ENCODE measurements around the gene NIPAL4. TPM values are rescaled to one million over a fixed set of nuclear protein-coding genes. Genes with fewer than 3 reads are reported as not detected.
"Not testable (repeated sequence)": the region's sequence is repeated elsewhere in the genome, so short reads cannot be mapped to it uniquely, and the experiment has no call there.

Gene NIPAL4
- total RNA-seq: 0.10 TPM in 1 of 2 replicates, not detected in the other
- polyA plus RNA-seq (2012): 0.16 TPM

GRCh38 chr5:157459715-157460599, at the start of gene NIPAL4:
TSS of gene NIPAL4 (plus strand) at chr5:157460213. CDS start at chr5:157460321, 108 bp downstream.
- no peak for DNase-seq (ENCODE audit: low read depth)

GRCh38 chr5:157415838-157416237, 44.2 kb upstream of the NIPAL4 start:
- DNase-seq (ENCODE audit: low read depth): no peak

- not testable (repeated sequence) for DNase-seq (ENCODE audit: low read depth)
Observed at GRCh38 chr5:157419521-157419920, 40.5 kb upstream of the NIPAL4 start.

- DNase-seq (ENCODE audit: low read depth): not testable (repeated sequence)
Observed at GRCh38 chr5:157429920-157430319, 30.1 kb upstream of the NIPAL4 start.

- DNase-seq (ENCODE audit: low read depth): peak; percentile 77
Observed at GRCh38 chr5:157431544-157432200, 28.3 kb upstream of the NIPAL4 start.

- no peak for DNase-seq (ENCODE audit: low read depth)
Observed at GRCh38 chr5:157434096-157434495, 25.9 kb upstream of the NIPAL4 start.

GRCh38 chr5:157443041-157443549, 16.9 kb upstream of the NIPAL4 start:
- no peak for DNase-seq (ENCODE audit: low read depth)

- DNase-seq (ENCODE audit: low read depth): no peak
Observed at GRCh38 chr5:157444224-157444623, 15.8 kb upstream of the NIPAL4 start.

- DNase-seq (ENCODE audit: low read depth): no peak
Observed at GRCh38 chr5:157445745-157446411, 14.1 kb upstream of the NIPAL4 start.

- DNase-seq (ENCODE audit: low read depth): no peak
Observed at GRCh38 chr5:157446412-157446935, 13.5 kb upstream of the NIPAL4 start.

- DNase-seq (ENCODE audit: low read depth): no peak
Observed at GRCh38 chr5:157447201-157447637, 12.8 kb upstream of the NIPAL4 start.

- DNase-seq (ENCODE audit: low read depth): no peak
Observed at GRCh38 chr5:157449011-157449723, 10.8 kb upstream of the NIPAL4 start.

- no peak for DNase-seq (ENCODE audit: low read depth)
Observed at GRCh38 chr5:157450024-157450423, 10.0 kb upstream of the NIPAL4 start.

- no peak for DNase-seq (ENCODE audit: low read depth)
Observed at GRCh38 chr5:157451806-157452205, 8.2 kb upstream of the NIPAL4 start.

- DNase-seq (ENCODE audit: low read depth): no peak
Observed at GRCh38 chr5:157454273-157454672, 5.7 kb upstream of the NIPAL4 start.

- no peak for DNase-seq (ENCODE audit: low read depth)
Observed at GRCh38 chr5:157455057-157455456, 5.0 kb upstream of the NIPAL4 start.

GRCh38 chr5:157456301-157456700, 3.7 kb upstream of the NIPAL4 start:
- no peak for DNase-seq (ENCODE audit: low read depth)

GRCh38 chr5:157457391-157457790, 2.6 kb upstream of the NIPAL4 start:
- DNase-seq (ENCODE audit: low read depth): no peak

- no peak for DNase-seq (ENCODE audit: low read depth)
Observed at GRCh38 chr5:157458835-157459234, 1.2 kb upstream of the NIPAL4 start.

- DNase-seq (ENCODE audit: low read depth): no peak
Observed at GRCh38 chr5:157460921-157461792, 1.1 kb downstream of the NIPAL4 start.
